GM18508 (cell line): Measurements from ENCODE around the gene FAM83F.
"Not testable (repeated sequence)": the region's sequence is repeated elsewhere in the genome, so short reads cannot be mapped to it uniquely, and the experiment has no call there.

Experiments
- ATAC-seq: cut with Tn5 transposase; IDR thresholded peaks from one replicate; pipeline ENCODE4 v1.9.1; 2021; ENCODE audit warnings: moderate number of reproducible peaks; ENCODE audit not compliant: insufficient read depth, unreplicated experiment

Gene FAM83F

DNA sequence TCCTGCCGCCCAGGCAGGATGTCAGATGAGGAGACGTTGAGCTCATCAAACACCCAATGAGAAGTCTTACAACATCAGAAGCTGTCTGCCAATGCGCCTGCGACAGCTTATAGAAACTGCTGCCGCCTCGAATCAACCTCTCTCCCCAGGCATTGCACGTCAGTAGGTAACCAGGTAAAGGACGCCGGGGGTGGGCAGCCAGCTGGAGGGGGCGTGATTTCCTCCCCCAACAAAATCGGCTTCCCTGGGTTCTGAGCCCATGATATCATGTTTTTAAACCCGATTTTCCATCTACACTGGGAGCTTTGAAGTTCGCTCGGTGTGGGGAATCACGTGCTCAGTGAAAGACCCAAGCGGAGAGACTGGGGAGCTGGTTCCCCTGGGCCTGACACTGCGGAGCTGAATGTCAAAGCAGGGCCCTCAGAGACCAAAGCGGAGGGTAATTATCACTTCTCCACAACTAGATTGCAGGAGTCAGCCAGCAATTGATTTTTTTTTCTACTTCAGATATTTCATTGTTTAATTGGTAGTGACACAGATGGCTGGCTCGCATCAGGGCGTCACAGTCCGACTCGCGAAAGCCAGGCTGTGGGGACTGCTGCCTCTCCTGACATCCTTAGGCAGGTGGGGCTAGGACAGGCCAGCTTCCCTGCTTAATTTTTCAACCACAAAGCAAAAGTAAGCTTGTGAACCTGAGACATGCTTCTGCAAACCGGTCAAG, 15.4 kb downstream of the FAM83F start:
- no peak for ATAC-seq

DNA sequence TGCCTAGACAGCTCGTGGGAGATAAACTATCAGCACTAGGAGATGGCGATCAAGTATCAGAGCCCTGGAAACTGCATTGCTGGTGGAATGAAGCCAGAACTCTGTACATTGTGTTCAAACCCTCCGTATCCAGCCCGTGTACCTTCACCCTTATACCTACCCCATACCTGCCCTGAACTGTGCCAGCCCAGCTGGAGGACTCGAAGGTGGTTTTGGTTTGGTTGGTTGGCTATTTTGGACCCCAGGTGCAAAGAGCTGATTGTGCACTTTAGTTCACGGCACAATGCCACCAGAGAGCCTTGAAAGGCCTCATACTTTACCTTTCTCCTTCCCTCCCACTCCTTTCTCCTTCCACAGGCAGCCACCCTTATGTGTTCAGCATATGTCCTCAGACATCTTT, 16.0 kb downstream of the FAM83F start:
- ATAC-seq, result no peak

DNA sequence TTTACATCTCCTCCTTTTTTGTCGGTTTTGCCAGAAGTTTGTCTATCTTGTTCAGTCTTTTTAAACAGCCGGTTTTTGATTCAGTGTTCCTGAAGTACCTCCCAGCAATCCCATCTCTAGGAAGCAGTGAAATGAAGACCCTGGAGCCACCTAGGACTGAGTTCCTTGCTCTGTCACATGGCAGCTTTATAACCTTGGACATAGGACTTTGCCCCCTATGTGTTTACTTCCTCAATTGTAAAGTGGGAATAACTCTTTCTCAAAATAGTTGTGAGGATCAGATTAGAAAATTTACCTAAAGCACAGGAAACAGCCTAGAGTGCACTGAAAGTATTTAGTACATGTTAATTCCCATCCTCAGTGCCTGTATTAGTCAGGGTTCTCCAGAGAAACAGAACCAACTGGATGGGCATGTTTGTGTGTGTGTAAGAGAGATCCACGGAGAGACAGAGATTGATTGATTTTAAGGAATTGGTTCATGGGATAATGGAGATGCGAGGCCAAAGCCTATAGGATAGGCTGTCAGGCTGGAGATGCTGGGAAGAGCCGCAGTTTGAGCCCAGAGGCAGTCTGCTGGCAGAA, 20.0 kb downstream of the FAM83F start:
- no peak for ATAC-seq

DNA sequence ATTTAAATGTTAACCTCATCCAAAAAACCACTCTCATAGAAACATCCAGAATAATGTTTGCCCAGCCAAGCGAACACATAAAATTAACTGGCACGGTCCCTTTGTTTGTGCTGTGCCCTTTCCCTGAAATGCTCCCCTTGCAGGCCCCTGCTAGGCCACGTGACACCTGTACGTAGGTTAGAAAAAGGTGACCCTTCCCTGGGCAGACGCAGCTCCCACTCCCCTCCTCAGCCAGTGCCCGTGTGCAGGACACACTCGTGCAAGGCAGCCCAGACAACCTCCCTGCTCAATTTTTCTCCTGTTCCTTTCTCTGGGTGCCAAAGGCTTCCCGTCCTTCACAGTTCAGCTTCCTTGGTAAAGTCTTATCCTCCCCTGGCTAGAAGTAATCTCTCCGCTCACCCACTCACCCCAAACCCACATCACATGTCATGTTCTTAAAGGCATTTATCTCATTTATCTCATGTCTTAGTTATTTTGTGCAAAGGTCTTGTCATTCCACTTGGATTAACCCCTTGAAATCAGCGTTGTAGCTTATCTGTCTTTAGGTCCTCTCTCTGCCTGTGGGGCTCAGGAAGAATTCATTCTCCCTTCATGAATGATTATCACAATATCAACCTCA, 20.7 kb downstream of the FAM83F start:
- no peak for ATAC-seq

DNA sequence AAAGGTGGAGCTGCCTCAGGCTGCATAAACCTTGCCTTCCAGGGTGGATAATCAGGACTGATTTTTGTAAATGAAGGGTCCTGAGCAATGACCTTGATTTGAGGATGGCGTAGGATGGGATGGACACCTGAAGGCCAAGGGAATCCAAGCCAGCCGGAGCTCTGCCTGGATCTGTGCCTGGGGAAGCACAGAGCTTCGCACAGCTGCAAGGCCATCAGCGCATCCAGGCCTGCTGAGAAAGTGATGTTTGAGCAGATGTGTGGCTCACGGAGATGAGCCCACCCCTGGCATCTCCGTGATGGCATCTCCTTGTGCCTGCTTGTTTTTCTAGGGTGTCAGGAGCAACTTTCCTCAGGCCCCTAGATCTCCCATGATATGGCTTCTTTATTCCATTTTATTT, 23.3 kb downstream of the FAM83F start:
- ATAC-seq, result no peak

DNA sequence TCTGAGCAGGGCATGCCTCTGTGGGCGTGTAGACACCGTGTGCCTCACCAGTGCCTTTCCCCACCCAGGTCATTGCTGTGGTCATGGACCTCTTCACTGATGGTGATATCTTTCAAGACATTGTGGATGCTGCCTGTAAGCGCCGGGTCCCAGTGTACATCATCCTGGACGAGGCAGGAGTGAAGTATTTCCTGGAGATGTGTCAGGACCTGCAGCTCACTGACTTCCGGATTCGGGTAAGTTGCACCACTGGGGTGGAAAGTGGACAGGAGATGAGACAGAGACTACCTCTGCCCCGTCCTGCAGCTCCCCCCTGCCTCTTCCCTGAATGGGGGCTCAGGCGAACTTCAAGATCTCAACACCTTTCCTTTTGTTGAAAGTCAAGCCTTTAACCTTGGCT, 24.3 kb downstream of the FAM83F start:
- no peak for ATAC-seq

DNA sequence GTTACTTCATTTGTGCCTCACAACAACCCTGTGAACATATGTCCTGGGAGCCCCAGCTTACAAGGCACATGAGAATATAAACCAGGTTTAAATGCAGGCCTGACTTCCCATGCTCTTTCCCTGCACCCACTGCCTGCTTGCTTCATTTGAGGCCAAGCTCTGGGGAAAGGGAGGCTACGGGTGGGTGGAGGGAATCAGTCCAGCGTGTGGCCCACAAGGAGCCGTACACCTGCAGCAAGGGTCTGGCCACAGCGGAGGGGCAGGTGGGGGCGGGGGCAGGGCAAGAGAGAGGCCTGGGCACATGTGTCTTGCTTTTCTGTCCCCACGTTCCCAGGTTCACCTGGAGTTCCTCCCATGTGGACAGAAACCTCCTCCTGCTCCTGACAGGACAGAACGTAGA, 26.2 kb downstream of the FAM83F start:
- no peak for ATAC-seq

DNA sequence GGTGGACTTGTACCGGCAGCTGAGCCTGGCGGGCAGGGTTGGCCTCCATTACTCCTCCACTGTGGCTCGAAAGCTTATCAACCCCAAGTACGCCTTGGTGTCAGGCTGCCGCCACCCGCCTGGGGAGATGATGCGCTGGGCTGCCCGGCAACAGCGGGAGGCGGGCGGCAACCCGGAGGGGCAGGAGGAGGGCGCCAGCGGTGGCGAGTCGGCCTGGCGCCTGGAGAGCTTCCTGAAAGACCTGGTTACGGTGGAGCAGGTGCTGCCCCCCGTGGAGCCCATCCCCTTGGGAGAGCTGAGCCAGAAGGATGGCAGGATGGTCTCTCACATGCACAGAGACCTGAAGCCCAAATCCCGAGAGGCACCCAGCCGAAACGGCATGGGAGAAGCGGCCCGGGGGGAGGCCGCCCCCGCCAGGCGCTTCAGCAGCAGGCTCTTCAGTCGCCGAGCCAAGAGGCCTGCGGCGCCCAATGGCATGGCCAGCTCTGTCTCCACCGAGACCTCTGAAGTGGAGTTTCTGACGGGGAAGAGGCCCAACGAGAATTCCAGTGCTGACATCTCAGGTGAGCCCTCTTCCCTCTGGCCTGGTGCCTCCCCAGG, 26.7 kb downstream of the FAM83F start:
- ATAC-seq, result no peak

DNA sequence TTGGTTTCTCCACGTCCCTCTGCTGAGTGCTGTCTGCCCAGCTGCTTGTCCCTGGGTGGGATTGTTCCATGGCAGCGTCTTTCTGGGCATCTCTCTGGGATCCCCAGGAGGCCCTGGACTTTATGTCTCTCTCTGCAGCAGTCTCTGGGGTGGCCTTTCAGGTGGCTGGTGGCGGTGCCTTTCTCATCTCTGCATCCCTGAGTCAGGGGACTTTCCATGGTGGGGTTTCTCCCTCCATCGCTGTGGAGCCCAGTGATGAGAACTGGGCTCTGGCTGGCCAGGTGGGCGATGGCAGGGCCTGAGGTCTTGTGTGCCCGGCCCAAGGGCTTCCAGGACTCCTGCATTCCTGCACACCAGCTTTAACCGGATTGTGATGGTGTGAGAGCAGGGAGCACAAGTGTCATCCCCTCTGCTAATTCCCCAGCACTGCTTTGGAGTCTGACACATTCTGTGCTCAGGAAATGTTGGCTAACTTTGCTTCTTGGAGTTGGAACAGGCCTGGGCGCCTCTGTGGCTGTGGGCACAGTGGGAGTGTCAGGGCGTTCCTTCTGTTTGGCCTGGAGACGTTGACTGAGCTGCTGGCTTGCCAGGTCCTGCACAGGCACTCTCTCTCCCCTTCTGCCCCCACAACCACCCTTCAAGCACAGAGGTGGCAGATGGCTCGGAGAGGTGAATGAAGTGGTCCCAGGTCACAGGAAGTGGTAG, 27.9 kb downstream of the FAM83F start:
- ATAC-seq, result no peak

DNA sequence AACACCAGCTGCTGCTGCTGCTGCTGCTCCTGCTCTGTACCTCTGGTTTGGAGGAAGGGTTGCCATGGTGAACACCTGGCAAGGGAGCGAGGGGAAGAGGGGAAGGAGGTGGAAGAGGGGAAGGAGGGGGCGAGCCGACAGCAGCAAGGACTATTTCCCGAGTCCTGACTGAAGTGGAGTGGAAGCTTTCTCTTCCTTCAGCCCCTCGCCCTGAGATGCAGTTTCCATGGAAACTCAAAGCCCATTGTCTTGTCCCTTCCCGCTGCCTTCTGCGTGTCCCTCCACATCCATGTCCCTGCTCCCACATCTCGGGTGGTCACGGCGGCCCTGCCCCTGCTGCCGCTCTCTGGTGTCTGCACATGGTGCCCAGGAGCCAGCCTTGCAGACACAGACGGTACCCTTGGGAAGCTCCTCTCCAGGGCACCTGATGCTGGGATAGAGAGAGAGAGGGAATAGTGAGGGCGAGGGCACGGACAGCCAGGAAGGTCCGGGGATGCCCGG, 28.6 kb downstream of the FAM83F start:
- no peak for ATAC-seq

DNA sequence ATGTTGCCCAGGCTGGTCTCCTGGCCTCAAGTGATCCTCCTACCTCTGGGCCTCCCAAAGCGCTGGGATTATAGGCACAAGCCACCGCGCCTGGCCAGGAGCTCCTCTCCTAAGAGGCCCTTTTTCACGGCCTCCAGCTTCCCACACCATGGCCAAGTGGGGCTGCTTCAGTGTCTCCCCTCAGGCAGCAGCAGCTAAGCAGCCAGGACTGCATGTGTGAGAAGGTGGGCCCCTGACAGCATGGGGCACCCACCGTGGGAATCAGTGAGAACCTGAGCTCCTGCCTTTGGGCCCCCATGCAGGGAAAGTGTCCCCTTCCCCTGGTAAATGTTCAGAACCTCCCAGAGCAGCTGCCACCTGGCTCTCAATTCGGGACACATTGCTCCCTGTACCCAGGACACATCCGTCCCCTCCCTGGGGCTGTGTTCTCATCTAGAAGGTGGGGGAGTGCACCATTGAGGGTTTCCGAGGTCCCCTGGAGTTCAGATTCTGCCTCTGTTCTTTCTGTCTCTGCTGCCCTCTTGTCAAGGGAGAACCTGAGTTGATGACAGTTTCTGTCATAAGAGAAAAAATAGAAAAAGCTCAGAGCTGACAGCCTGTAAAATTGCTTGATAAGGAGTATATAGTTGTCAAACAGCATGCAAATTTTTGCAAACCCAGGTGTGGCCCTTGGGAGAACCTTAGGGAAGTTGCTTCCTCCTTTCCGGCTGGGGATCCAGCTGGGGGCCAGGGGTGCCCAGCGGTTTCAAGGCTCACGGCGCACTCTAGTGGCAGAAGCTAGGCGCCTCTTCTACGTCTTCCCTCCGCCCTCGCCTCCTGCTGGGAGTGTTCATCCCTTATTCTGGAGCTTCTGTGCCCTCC, 29.7 kb downstream of the FAM83F start:
- no peak for ATAC-seq

DNA sequence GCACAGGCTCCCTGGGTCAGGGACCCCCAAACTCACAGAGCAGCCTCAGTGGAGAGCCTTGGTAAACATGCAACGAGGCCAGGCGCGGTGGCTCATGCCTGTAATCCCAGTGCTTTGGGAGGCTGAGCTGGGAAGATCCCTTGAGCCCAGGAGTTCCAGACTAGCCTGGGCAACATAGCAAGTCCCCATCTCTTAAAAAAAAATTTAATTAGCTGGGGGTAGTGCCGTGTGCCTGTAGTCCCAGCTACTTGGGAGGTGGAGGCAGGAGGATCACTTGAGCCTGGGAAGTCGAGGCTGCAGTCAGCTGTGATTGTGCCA, 30.3 kb downstream of the FAM83F start:
- not testable (repeated sequence) for ATAC-seq

DNA sequence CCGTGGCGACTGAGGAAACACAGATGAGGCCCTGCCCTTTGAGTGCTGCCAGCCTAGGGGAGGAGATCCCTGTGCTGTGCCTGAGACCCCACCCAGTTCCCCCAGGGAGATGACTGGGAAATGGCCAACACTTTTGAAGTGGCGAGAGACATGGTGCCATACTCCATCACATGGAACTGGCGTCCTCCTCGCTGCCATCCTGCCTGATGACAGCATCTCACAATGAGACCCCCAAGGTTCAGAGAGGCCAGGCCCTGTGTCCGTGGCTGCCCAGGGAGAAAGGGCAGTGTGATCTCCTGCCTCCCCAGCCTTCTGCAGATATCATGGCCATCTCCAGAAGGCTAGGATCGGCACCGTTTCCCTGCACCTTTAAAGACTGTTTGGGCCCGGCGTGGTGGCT, 31.1 kb downstream of the FAM83F start:
- no peak for ATAC-seq

DNA sequence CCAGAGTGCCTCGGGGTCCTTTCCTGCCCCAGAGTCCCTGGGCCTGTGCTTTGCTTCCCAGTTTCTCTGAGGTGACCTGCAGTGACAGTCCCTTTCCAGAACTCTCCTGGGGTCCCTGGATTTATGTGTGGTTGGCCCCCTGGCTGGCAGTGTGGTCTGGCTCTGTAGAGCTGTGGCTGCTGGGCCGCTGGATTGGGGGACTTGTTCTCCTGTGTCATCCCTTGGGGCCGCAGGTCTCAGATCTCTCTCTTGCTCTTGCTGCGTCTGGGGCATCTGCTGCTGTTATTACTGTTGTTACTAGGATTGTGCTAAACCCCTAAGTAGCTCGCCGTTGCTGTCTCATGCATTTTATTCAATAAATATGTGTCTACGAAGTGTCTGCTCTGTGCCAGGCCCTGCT, 31.9 kb downstream of the FAM83F start:
- ATAC-seq, result no peak

DNA sequence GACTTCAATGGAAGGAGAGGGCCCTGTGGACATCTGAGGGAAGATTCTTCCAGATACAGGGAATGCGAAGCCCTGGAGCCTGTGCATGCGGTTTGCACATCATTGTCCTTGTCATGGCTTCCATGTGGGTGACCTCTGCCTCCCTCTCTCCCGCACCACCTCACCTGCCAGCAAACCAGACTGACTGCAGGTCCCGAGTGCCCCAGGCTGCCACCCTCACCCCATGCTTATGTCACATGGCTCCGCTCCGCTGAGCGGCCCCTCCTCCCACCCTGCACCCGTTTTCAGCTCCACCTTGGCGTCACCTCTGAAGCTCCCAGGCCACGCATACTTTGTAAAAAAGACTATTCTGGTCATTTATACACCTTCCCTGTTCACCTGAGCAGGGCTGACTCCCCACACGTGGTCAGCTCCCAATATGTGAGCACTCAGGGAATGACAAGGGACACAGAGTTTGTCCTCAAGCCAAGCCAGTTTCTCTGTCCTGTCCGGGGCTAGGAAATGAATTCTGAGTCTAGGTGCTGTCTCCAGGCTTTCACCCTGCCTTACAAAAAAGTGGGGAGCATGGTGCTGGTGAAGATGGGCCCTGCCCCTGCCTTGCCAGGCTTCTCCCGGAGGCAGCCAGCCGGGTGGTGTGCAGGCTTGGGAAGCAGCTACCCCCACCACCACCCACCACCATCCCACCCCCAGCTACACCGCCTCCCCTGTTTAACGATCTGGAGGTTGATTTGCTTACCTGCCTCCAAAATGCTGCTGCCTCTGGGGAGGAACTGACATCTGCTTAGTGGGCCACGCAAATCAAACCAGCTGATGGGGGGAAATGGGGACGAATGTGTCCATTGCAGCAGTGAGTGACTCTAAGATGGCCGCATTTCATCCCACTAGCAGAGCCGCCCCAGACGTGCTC, 32.7 kb downstream of the FAM83F start:
- no peak for ATAC-seq

DNA sequence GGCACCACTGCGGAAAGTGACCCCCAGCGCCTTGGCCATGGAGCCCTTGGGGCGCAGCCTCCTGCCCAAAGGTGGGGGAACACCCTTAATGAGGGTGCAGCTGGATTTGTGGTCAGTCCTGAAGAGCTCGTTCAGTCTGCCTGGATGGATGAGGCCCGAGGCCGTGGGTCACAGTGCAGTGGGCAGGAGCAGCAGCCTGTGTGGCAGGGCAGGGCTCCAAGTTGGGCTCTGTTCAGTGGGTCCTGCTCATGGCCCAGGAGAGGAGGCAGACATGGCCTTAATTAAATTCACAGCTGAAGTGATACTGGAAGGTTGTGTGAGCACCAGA, 33.3 kb downstream of the FAM83F start:
- ATAC-seq, result no peak

DNA sequence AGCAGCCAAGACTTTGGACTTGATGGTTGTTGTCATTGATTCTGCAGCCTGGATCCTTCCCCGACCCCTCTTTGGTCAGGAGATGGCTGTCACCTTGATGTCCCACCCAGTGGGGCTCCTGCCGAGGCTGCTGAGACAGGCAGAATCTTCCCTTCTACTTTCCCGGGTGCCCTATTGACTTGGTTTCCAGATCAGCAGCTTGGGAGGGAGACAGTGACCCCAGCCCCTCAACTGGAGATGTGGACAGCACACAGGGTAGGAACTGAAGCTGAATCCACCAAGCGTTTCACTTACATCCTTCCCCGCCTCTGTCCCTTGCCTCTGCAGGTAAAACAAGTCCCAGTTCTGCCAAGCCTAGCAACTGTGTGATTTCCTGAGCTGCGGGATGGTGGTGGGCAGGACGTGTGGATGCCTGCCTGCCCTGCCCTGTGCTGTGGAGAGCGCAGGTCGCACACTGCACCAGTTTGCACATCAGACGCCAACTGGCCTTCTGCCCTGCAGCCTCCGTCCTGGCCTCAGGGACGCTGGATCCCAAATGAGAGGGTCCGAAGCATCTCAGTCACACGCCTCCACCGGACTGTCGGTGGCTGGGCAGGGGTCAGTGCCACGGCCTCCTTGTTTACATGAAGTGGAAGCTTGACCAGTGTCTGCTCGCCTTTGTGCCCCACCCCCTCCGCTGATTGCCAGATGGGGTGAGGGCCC, 34.6 kb downstream of the FAM83F start:
- no peak for ATAC-seq

DNA sequence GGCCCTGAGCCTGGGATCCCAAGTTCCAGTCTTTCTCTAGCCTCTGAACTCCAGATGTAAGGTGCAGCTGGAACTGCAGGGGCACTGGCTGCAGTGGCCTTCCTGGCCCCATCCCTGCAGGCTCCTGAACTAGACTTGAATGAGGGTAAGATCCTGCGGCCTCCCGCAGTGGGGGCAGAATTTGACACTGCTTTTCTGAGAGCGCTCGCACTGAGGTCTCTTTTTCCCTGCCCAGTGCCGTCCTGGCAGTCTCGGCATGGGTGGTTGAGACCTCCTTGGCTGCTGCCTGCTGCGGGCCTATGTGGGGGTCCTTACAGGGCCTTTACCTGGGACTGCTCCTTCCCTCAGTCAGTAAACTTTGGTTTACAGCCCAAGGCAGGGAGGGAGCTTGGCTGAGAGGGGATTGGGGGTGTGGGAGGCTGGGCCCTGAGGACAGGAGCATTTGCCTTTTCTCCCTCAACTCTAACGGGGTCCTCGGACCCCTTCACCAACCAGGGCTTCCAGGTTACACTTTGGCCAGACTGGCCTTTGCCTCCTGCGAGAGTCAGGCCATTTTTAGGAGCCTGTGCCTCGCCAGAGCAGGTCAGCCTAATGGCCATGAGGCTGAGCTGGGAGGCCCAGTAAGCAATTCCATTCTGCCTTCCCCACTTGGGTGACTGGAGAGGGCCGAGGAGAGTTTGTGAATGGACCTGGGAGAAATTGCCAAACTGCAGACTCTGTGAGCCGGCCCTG, 35.4 kb downstream of the FAM83F start:
- no peak for ATAC-seq
